Smooth muscle cell (in vitro differentiated cells): Measurements from ENCODE around the gene LOXL1. TPM values are rescaled to one million over a fixed set of nuclear protein-coding genes. Genes with fewer than 3 reads are reported as not detected.

Source experiments
- DNase-seq: peaks from one replicate; lab custom pipeline; 2025; ENCODE audit not compliant: unreplicated experiment; lab: John Stamatoyannopoulos, UW
- H2AFZ ChIP-seq: fragments of 200-600 bp; sonication (generic); 2 replicates; pipeline ENCODE4 v1.6.0; 2016; ENCODE audit warnings: antibody characterized with exemption, low read depth, mild to moderate bottlenecking
- H3F3A ChIP-seq: fragments of 200-600 bp; sonication (generic); 2 replicates; pipeline ENCODE4 v1.6.0; 2017; ENCODE audit warnings: antibody characterized with exemption, low read depth
- H3K27ac ChIP-seq: fragments of 200-600 bp; sonication (generic); 2 replicates; pipeline ENCODE4 v1.5.1; 2016; ENCODE audit warnings: low read depth, mild to moderate bottlenecking
- H3K27me3 ChIP-seq: fragments of 200-600 bp; sonication (generic); 2 replicates; pipeline ENCODE4 v1.6.1; 2016; ENCODE audit warnings: low read depth, mild to moderate bottlenecking
- H3K36me3 ChIP-seq: fragments of 200-600 bp; sonication (generic); 2 replicates; pipeline ENCODE4 v1.5.1; 2016; ENCODE audit warnings: low read depth
- H3K4me1 ChIP-seq: fragments of 200-600 bp; sonication (generic); 2 replicates; pipeline ENCODE4 v1.5.1; 2016; ENCODE audit warnings: low read depth
- H3K4me2 ChIP-seq: fragments of 200-600 bp; sonication (generic); 2 replicates; pipeline ENCODE4 v1.6.0; 2016; ENCODE audit warnings: mild to moderate bottlenecking
- H3K4me3 ChIP-seq: fragments of 200-600 bp; sonication (generic); 2 replicates; pipeline ENCODE4 v1.5.1; 2016; ENCODE audit warnings: mild to moderate bottlenecking
- H3K79me2 ChIP-seq: fragments of 200-600 bp; sonication (generic); 2 replicates; pipeline ENCODE4 v1.6.0; 2016; ENCODE audit warnings: low read depth, mild to moderate bottlenecking
- H3K9ac ChIP-seq: fragments of 200-600 bp; sonication (generic); 2 replicates; pipeline ENCODE4 v1.6.0; 2016; ENCODE audit warnings: low read depth
- H3K9me3 ChIP-seq: fragments of 200-600 bp; sonication (generic); replicated peaks from 2 replicates; pipeline ENCODE4 v1.5.1; 2016; ENCODE audit warnings: low read depth
- H4K20me1 ChIP-seq: fragments of 200-600 bp; sonication (generic); 2 replicates; pipeline ENCODE4 v1.6.0; 2016; ENCODE audit warnings: low read depth
- CTCF ChIP-seq: fragments of 200-600 bp; sonication (generic); IDR thresholded peaks from 2 replicates; pipeline ENCODE4 v1.5.1; 2017; ENCODE audit warnings: borderline replicate concordance, mild to moderate bottlenecking, antibody characterized with exemption; ENCODE audit not compliant: insufficient read depth, poor library complexity, severe bottlenecking
- WGBS: methylation state at CpG from one replicate; pipeline ENCODE4 v1.1.7; 2016; ENCODE audit warnings: low lambda C conversion rate; 5-methylcytosine and 5-hydroxymethylcytosine counted together
- polyA plus RNA-seq: library from polyadenylated mRNA; unstranded; fragments of >200 nt; fragmentation: Nextera tagmentation; extraction: Ambion mirVana; gene quantifications from 2 replicates; pipeline ENCODE4 v1.2.1, GENCODE V29; 2016
- total RNA-seq: library from RNA; depleted of rRNA; stranded (reverse); fragments of >200 nt; gene quantifications from 2 replicates; pipeline ENCODE4 v1.2.3, GENCODE V29; 2014

LOXL1 gene
- total and polyA plus RNA-seq, 2 experiments from 2014 or later = 252 to 899 TPM

DNA sequence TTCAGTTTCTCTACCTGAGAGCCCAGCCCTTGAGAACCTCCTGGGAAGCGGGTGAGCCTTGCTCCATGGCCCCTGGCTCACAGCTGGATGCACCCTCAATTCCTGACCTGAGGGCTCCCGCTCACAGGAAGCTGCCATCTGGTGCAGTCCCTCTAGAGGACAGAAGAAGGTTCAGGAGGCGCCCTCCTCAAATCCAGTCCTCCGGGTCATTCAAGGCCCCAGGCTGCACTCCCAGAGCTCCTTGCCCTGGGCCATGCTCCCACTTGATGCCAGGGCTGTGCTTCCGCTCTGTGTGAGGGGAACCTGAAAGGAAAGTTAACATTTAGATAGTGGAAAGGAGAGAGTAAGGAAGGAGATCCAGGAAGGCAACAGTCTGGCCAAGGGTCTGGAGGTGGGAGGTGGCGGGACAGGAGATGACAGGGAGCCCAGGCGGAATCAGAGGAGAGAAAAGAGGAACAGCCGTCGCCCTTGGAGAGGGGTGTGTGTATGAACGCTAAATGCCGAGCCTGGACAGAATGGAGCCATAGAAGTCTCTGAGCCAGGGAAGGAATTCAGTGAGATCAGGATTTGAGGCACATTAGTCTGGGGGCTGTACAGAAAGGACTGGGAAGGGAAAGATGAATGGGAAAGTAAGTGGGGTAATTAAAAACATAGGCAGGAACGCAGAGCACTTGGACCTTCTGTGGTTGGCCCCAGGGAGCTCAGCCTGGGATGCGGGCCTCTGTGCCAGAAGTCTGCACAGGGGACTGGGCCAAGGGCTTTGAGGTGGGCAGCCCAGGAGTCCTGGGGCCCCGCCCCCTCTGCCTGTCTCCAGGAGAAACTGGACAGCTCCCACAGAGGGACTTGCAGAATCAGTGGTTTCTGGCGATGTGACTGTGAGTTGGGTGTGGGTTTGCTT, 26.8 kb upstream of the LOXL1 start:
- TF ChIP-seq CTCF = no peak
- Histone ChIP-seq H3K79me2 (no peaks in the 10 kb centered on the region), H3K9ac (no peak overlapping the region), H3F3A (no peaks in the 10 kb centered on the region), H3K9me3 (no peaks in the 10 kb centered on the region), H3K4me3 (no peak overlapping the region), H3K36me3 (no peaks in the 10 kb centered on the region), H4K20me1 (no peaks in the 10 kb centered on the region), H3K27ac (no peak overlapping the region), H3K4me1 (no peaks in the 10 kb centered on the region), H3K27me3 (no peaks in the 10 kb centered on the region), H2AFZ (no peak overlapping the region), H3K4me2 (no peak overlapping the region)
- 85% methylated on average over 15 of the region's 15 CpGs for WGBS
- no peak for DNase-seq

DNA sequence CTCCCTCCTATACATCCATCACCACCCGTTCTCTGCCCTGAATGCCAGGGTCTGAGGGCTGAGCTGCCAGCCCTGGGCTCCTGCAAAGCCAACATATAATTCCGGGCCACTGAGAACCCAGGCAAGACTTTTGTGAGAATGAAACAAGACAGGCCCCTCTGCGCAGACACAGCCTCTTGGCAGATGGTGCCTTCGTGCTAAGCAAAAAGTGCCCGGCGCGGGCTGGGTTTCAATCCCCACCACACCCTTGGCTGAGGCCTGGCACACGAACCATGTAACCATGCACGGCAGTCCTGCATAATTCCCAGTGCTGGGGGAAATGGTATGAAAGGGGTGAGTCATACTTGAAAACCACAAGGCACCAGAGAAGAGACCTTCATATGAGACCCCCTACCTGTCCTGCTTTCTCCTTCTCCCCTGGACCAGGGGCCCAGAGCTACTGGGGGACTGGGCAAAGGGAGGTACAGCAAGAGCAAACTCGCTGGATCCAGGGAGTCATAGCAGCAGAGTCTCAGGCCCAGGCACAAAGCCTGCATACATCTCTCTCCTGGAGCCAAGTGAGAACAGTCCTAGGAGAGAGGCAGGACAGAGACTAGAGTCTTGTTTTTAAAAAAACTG, 26.1 kb upstream of the LOXL1 start:
- H3K4me3 ChIP-seq = no peak overlapping the region
- H2AFZ ChIP-seq = no peak overlapping the region
- H3K27me3 ChIP-seq = no peaks in the 10 kb centered on the region
- no peak overlapping the region for H3K9ac ChIP-seq
- H3K4me2 ChIP-seq = no peak overlapping the region
- no peaks in the 10 kb centered on the region for H4K20me1 ChIP-seq
- H3K36me3 ChIP-seq = no peaks in the 10 kb centered on the region
- DNase-seq = no peak
- no peaks in the 10 kb centered on the region for H3K79me2 ChIP-seq
- 77% methylated on average over 10 of the region's 10 CpGs for WGBS
- H3F3A ChIP-seq = no peaks in the 10 kb centered on the region
- H3K4me1 ChIP-seq = no peaks in the 10 kb centered on the region
- no peak overlapping the region for H3K27ac ChIP-seq
- TF ChIP-seq CTCF = no peak
- no peaks in the 10 kb centered on the region for H3K9me3 ChIP-seq

GRCh38 chr15:73901126-73901810, 25.0 kb upstream of the LOXL1 start:
- no peak overlapping the region for H3K27ac ChIP-seq
- no peak overlapping the region for H3K4me2 ChIP-seq
- H3K27me3 ChIP-seq = no peaks in the 10 kb centered on the region
- no peaks in the 10 kb centered on the region for H3K79me2 ChIP-seq
- no peak overlapping the region for H3K4me3 ChIP-seq
- no peak overlapping the region for H3K9ac ChIP-seq
- no peaks in the 10 kb centered on the region for H3F3A ChIP-seq
- H2AFZ ChIP-seq = no peak overlapping the region
- DNase-seq = no peak
- 92% methylated on average over 7 of the region's 7 CpGs for WGBS
- no peaks in the 10 kb centered on the region for H3K36me3 ChIP-seq
- no peaks in the 10 kb centered on the region for H4K20me1 ChIP-seq
- no peak for TF ChIP-seq CTCF
- H3K4me1 ChIP-seq = no peaks in the 10 kb centered on the region
- no peaks in the 10 kb centered on the region for H3K9me3 ChIP-seq
